GM10266 (cell line): Measurements from ENCODE around the gene HIVEP2.

ENCODE experiments used
- DNase-seq: peaks from one replicate; pipeline ENCODE4 v3.0.0; 2012; ENCODE audit errors: extremely low spot score
- TF ChIP-seq, protein P1 (sequence below): IDR thresholded peaks from 2 replicates; pipeline ENCODE4 v1.5.1; 2012; ENCODE audit warnings: mild to moderate bottlenecking, low read depth; ENCODE audit not compliant: control insufficient read depth, insufficient read depth; ENCODE audit errors: missing control alignments

HIVEP2 gene

DNA sequence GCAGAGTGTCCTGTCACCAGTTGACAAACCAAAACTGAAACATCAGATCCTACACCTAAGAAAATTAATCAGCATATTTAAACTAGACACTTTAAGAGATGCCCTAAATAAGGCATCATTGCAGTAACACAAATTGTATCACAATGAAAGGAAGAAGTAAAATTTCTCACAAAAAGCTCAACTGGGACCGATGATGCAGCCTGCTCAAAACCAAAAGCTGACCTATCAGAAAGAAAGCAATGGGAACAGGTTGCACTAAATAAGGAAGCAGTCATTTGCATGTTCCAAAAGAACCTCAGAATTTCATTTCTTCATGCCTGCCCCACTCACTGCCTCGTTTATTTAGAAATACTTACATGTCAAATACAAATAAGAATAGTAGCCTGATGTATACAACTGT is 12.1 kb downstream of the HIVEP2 start:
- TF ChIP-seq, protein P1, sequence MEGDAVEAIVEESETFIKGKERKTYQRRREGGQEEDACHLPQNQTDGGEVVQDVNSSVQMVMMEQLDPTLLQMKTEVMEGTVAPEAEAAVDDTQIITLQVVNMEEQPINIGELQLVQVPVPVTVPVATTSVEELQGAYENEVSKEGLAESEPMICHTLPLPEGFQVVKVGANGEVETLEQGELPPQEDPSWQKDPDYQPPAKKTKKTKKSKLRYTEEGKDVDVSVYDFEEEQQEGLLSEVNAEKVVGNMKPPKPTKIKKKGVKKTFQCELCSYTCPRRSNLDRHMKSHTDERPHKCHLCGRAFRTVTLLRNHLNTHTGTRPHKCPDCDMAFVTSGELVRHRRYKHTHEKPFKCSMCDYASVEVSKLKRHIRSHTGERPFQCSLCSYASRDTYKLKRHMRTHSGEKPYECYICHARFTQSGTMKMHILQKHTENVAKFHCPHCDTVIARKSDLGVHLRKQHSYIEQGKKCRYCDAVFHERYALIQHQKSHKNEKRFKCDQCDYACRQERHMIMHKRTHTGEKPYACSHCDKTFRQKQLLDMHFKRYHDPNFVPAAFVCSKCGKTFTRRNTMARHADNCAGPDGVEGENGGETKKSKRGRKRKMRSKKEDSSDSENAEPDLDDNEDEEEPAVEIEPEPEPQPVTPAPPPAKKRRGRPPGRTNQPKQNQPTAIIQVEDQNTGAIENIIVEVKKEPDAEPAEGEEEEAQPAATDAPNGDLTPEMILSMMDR = no peak
- peak; percentile 40 for DNase-seq

GRCh38 chr6:142929751-142930358 is 15.1 kb downstream of the HIVEP2 start:
- DNase-seq = no peak

DNA sequence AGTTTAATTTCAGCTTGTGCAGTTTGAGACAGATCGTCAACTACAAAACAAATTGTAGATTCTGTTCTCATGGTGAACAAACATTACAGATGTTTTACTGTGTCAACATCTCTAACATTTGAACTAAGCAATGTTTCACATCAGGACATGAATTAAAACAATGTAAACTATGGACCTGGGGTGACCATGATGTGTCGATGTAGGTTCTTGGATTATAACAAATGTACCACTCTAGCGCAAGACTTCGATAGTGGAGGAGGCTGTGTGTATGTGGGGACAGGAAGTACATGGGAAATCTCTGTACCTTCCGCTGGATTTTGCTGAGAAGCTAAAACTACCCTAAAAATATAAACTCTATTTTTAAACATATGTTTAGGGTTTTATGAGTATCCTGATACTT is 17.1 kb downstream of the HIVEP2 start:
- TF ChIP-seq, protein P1 = no peak
- DNase-seq = no peak

More at GRCh38 chr6:142929751-142930358, 15.1 kb downstream of the HIVEP2 start:
- TF ChIP-seq, protein P1 = no peak

- no peak for DNase-seq
- TF ChIP-seq, protein P1 = no peak
These were observed 17.8 kb downstream of the HIVEP2 start for GRCh38 chr6:142927271-142927580.

- TF ChIP-seq, protein P1 = no peak
- DNase-seq = peak; percentile 91
These were observed 18.3 kb downstream of the HIVEP2 start for GRCh38 chr6:142926494-142927270.

GRCh38 chr6:142926177-142926493 is 18.8 kb downstream of the HIVEP2 start:
- TF ChIP-seq, protein P1 = no peak
- no peak for DNase-seq

DNA sequence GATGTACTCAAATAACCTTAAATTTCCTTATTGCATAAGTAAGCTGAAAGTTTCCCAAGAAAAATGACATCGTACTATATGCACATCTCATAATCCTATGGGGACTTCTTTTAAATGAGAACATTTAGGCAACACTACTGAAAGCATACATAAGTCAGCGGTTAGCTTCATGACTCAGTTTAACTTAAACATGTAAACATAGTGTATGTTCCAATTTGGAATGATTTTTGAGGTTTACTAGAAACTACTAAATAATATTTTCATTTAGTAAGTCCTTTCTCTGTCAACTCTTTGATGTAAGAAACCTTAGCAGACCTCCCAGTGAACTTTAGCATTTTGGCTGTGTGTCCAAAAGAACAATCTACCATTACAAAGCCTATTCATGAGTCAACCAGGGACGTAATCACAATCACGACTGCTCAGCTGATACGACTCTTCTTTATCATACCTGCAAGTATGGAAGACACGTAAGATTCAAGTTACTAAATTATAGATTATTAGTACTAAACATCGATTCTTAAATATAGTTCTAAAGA is 19.3 kb downstream of the HIVEP2 start:
- TF ChIP-seq, protein P1 = no peak
- no peak for DNase-seq
